Colonic mucosa (tissue), 4 donors: ENCODE results near the gene CAPG. TPM values are rescaled to one million over a fixed set of nuclear protein-coding genes. Genes with fewer than 3 reads are reported as not detected.
A peak's percentile ranks its signal among the peaks of the same experiment; 100 is the strongest.

ENCODE experiments used
- DNase-seq: peaks from one replicate; pipeline ENCODE4 v3.0.0-alpha.2; 2020
- H3K27ac ChIP-seq: fragments of 200-600 bp; one replicate; pipeline ENCODE4 v1.8.0; 2021
- H3K27me3 ChIP-seq: fragments of 200-600 bp; one replicate; pipeline ENCODE4 v1.8.0; 2021
- H3K36me3 ChIP-seq: fragments of 200-600 bp; one replicate; pipeline ENCODE4 v1.8.0; 2021
- H3K4me1 ChIP-seq: fragments of 200-600 bp; one replicate; pipeline ENCODE4 v1.8.0; 2021; ENCODE audit warnings: mild to moderate bottlenecking
- H3K4me3 ChIP-seq: fragments of 200-600 bp; one replicate; pipeline ENCODE4 v1.8.0; 2021
- H3K9ac ChIP-seq, 2 donors: one replicate each; pipeline ENCODE4 v1.7.0; 2013; ENCODE audit warnings: control low read depth in 2 of 2, low read depth in 2 of 2, low read length in 2 of 2
- H3K9me3 ChIP-seq: fragments of 200-600 bp; one replicate; pipeline ENCODE4 v1.8.0; 2021
- CTCF ChIP-seq: fragments of 200-600 bp; IDR thresholded peaks from one replicate; pipeline ENCODE4 v1.8.0; 2022; ENCODE audit warnings: antibody characterized with exemption, mild to moderate bottlenecking
- intact Hi-C: fragments of 100-400 bp; cut with DNase I; formaldehyde crosslinking; loops from one replicate; pipeline ENCODE4 v1.14.1; 2022
- total RNA-seq, 2 donors: library from RNA; stranded (reverse); fragmentation: NEBNext Ultra II Directional in 1 of 2; extraction: Animal tissue kit (Norgen Biotek cat#: 25700) in 1 of 2; gene quantifications; one replicate each; pipeline ENCODE4 v1.2.1, GENCODE V29; 2021
- donor health status: healthy.
- donor health status: DM: no; HTN: no; CAD: no.
- donor health status: DM: no; HTN: no; CAD: no.

The CAPG gene
- total RNA-seq, 2 donors from 2014 or later = 102 to 105 TPM

- Histone ChIP-seq H3K36me3 (no peaks in the 10 kb centered on the region), H3K4me3 (no peak overlapping the region), H3K9ac (peak overlapping the region; percentile 32 to 87), H3K9me3 (no peaks in the 10 kb centered on the region), H3K4me1 (peaks cover 17% of the 10 kb centered on the region), H3K27ac (peak overlapping the region; percentile 87), H3K27me3 (no peaks in the 10 kb centered on the region)
- TF ChIP-seq CTCF = no peak
- no peak for DNase-seq
- intact Hi-C loops = no loop called here
Observed at GRCh38 chr2:85410584-85411404, 628 bp upstream of the CAPG start.

- no peaks in the 10 kb centered on the region for H3K27me3 ChIP-seq
- peaks cover 12% of the 10 kb centered on the region for H3K4me1 ChIP-seq
- peak; percentile 51 for DNase-seq
- intact Hi-C loops = no loop called here
- TF ChIP-seq CTCF = no peak
- H3K36me3 ChIP-seq = no peaks in the 10 kb centered on the region
- H3K9ac ChIP-seq = no peak overlapping the region
- H3K9me3 ChIP-seq = no peaks in the 10 kb centered on the region
- H3K27ac ChIP-seq = peak overlapping the region; percentile 15
- no peak overlapping the region for H3K4me3 ChIP-seq
Observed at GRCh38 chr2:85405201-85406059, 4.7 kb downstream of the CAPG start.

- H3K36me3 ChIP-seq = no peaks in the 10 kb centered on the region
Observed at GRCh38 chr2:85401844-85402243, 8.3 kb downstream of the CAPG start.

GRCh38 chr2:85401464-85401805, 8.7 kb downstream of the CAPG start:
- Histone ChIP-seq H3K36me3 (no peaks in the 10 kb centered on the region), H3K4me3 (no peak overlapping the region), H3K9me3 (no peaks in the 10 kb centered on the region), H3K9ac (no peak overlapping the region), H3K27ac (no peak overlapping the region), H3K4me1 (no peaks in the 10 kb centered on the region), H3K27me3 (no peaks in the 10 kb centered on the region)
- intact Hi-C loops = no loop called here
- TF ChIP-seq CTCF = no peak
- no peak for DNase-seq

More at GRCh38 chr2:85401844-85402243, 8.3 kb downstream of the CAPG start:
- Histone ChIP-seq H3K4me3 (no peak overlapping the region), H3K27ac (no peak overlapping the region), H3K27me3 (no peaks in the 10 kb centered on the region), H3K9ac (no peak overlapping the region), H3K9me3 (no peaks in the 10 kb centered on the region), H3K4me1 (no peaks in the 10 kb centered on the region)
- intact Hi-C loops = no loop called here
- no peak for TF ChIP-seq CTCF
- DNase-seq = no peak

GRCh38 chr2:85400541-85401463, 9.4 kb downstream of the CAPG start:
- H3K27me3 ChIP-seq = no peaks in the 10 kb centered on the region
- H3K4me1 ChIP-seq = no peaks in the 10 kb centered on the region
- H3K9me3 ChIP-seq = no peaks in the 10 kb centered on the region
- intact Hi-C loops = no loop called here
- no peak for TF ChIP-seq CTCF
- H3K9ac ChIP-seq = no peak overlapping the region
- H3K36me3 ChIP-seq = no peaks in the 10 kb centered on the region
- DNase-seq = no peak
- H3K27ac ChIP-seq = no peak overlapping the region
- H3K4me3 ChIP-seq = no peak overlapping the region
